ENCODE measurements around the gene MYL2. TPM values are rescaled to one million over a fixed set of nuclear protein-coding genes. Genes with fewer than 3 reads are reported as not detected.

MYL2 gene
- total RNA-seq (2014; rRNA removed; shearing (Covaris generic)) (not detected in 2 replicates), polyA plus RNA-seq (2016; fragmentation: Nextera tagmentation; extraction: Ambion mirVana) (not detected in 2 replicates)
- long read RNA-seq = 0 reads

- DNase-seq (ENCODE audit: low spot score) = no peak
- Mint-ChIP-seq H3K4me3 (no peak within 1 kb of the TSS; the same call in 2 of the 3 replicates), H3K27ac (peak within 1 kb of the TSS; percentile 17; the same call in 1 of the 2 replicates)
Observed at GRCh38 chr12:110920324-110920910, at the start of gene MYL2. Gene MYL2, minus strand, starts transcription at chr12:110920579. Its CDS starts 50 bp downstream, at chr12:110920529.

More at GRCh38 chr12:110920324-110920910, at the start of gene MYL2:
- no peaks in the 10 kb centered on the region for H3K36me3 ChIP-seq (ENCODE audit: insufficient read depth)
- no peaks in the 10 kb centered on the region for H3K27me3 ChIP-seq (ENCODE audit: insufficient read depth)
- no peak within 1 kb of the TSS for H3K4me3 ChIP-seq
- no peaks in the 10 kb centered on the region for H3F3A ChIP-seq (replicated peaks; ENCODE audit: low read depth)
- no peaks in the 10 kb centered on the region for H3K9me3 Mint-ChIP-seq
- peak within 1 kb of the TSS; percentile 20 for H3K4me2 ChIP-seq
- H3K4me1 ChIP-seq (ENCODE audit: insufficient read depth) = peaks cover 20% of the 10 kb centered on the region
- H3K9me2 ChIP-seq (ENCODE audit: insufficient read depth) = no peaks in the 10 kb centered on the region
- H3K36me3 Mint-ChIP-seq (ENCODE audit: low read depth) = no peaks in the 10 kb centered on the region
- H2AFZ ChIP-seq = peak within 1 kb of the TSS; percentile 70
- TF ChIP-seq REST (IDR thresholded peaks at IDR 0.05; ENCODE audit: unreplicated experiment) (no peak), EZH2 (IDR thresholded peaks at IDR 0.05; ENCODE audit: low read depth, unreplicated experiment) (no peak), NANOG (IDR thresholded peaks at IDR 0.05; ENCODE audit: borderline replicate concordance) (no peak), ZNF331 (CRISPR knock-in tag; IDR thresholded peaks at IDR 0.05; ENCODE audit: low read depth) (no peak), POLR2AphosphoS5 (IDR thresholded peaks at IDR 0.05; ENCODE audit: low read depth) (no peak), CTCF (conservative IDR thresholded peaks at IDR 0.05; ENCODE audit: low read depth in 2 of 2) (no peak), EZH2phosphoT487 (IDR thresholded peaks at IDR 0.05; ENCODE audit: unreplicated experiment) (no peak)
- H3K4me1 Mint-ChIP-seq = peaks cover 35% of the 10 kb centered on the region
- H3K27me3 Mint-ChIP-seq (ENCODE audit: insufficient read depth, low read depth, poor library complexity) = peaks cover 14% of the 10 kb centered on the region
- H4K20me1 ChIP-seq (replicated peaks; ENCODE audit: insufficient read depth) = no peaks in the 10 kb centered on the region
- no peak; the same call in 2 of the 3 replicates for ATAC-seq
- no peaks in the 10 kb centered on the region for H3K79me2 ChIP-seq (replicated peaks; ENCODE audit: insufficient read depth)
- no peak within 1 kb of the TSS for H3K27ac ChIP-seq (ENCODE audit: low read depth)
